Measurements from ENCODE around the gene RPP25L.

The RPP25L gene

GRCh38 chr9:34572092-34572491 lies 39.8 kb downstream of the RPP25L start:
- H3K4me3 ChIP-seq (ENCODE audit: low read length): no peak overlapping the region
- no peak for TF ChIP-seq CTCF (conservative IDR thresholded peaks at IDR 0.05; ENCODE audit: low read depth, low read length)
- DNase-seq (ENCODE audit: low read depth): no peak

- no peak for TF ChIP-seq CTCF (conservative IDR thresholded peaks at IDR 0.05; ENCODE audit: low read depth, low read length)
- H3K4me3 ChIP-seq (ENCODE audit: low read length): no peak overlapping the region
- DNase-seq (ENCODE audit: low read depth): no peak
Measured at GRCh38 chr9:34571481-34571810, 40.5 kb downstream of the RPP25L start.

GRCh38 chr9:34570809-34571480 lies 41.0 kb downstream of the RPP25L start:
- no peak for TF ChIP-seq CTCF (conservative IDR thresholded peaks at IDR 0.05; ENCODE audit: low read depth, low read length)
- DNase-seq (ENCODE audit: low read depth): no peak
- no peak overlapping the region for H3K4me3 ChIP-seq (ENCODE audit: low read length)

GRCh38 chr9:34570376-34570775 lies 41.5 kb downstream of the RPP25L start:
- no peak overlapping the region for H3K4me3 ChIP-seq (ENCODE audit: low read length)
- no peak for TF ChIP-seq CTCF (conservative IDR thresholded peaks at IDR 0.05; ENCODE audit: low read depth, low read length)
- no peak for DNase-seq (ENCODE audit: low read depth)

- no peak for TF ChIP-seq CTCF (conservative IDR thresholded peaks at IDR 0.05; ENCODE audit: low read depth, low read length)
- no peak for DNase-seq (ENCODE audit: low read depth)
- H3K4me3 ChIP-seq (ENCODE audit: low read length): no peak overlapping the region
Measured at GRCh38 chr9:34568774-34569173, 43.1 kb downstream of the RPP25L start.

- no peak overlapping the region for H3K4me3 ChIP-seq (ENCODE audit: low read length)
- TF ChIP-seq CTCF (conservative IDR thresholded peaks at IDR 0.05; ENCODE audit: low read depth, low read length): no peak
- no peak for DNase-seq (ENCODE audit: low read depth)
Measured at GRCh38 chr9:34568133-34568532, 43.8 kb downstream of the RPP25L start.

GRCh38 chr9:34566972-34567371 lies 44.9 kb downstream of the RPP25L start:
- H3K4me3 ChIP-seq (ENCODE audit: low read length): no peak overlapping the region
- DNase-seq (ENCODE audit: low read depth): no peak
- no peak for TF ChIP-seq CTCF (conservative IDR thresholded peaks at IDR 0.05; ENCODE audit: low read depth, low read length)
